Head of caudate nucleus (tissue), 42 donors: ENCODE data around the gene HEMGN.
A peak's percentile ranks its signal among the peaks of the same experiment; 100 is the strongest.

Source experiments
- DNase-seq, 42 donors: peaks; one replicate each; pipeline versions ENCODE4 v3.0.0 to v3.0.0-alpha.2; 2020 to 2021; ENCODE audit warnings: mixed read lengths in 7 of 42
- intact Hi-C: fragments of 100-400 bp; cut with DNase I; formaldehyde crosslinking; loops from one replicate; pipeline ENCODE4 v1.15.0; 2022

Gene HEMGN

GRCh38 chr9:97940233-97940632, 2.3 kb upstream of the HEMGN start:
- DNase-seq: no peak
- intact Hi-C loops: no loop called here

GRCh38 chr9:97936998-97937397, 974 bp downstream of the HEMGN start:
- intact Hi-C loops: no loop called here
- DNase-seq: no peak

GRCh38 chr9:97935276-97935675, 2.7 kb downstream of the HEMGN start:
- intact Hi-C loops: no loop called here
- no peak for DNase-seq

GRCh38 chr9:97934321-97935115, 3.5 kb downstream of the HEMGN start:
- intact Hi-C loops: no loop called here
- peak in 9 of 42 donors; percentile 10 to 44 (median 21) for DNase-seq

- no peak for DNase-seq
- intact Hi-C loops: no loop called here
These were observed 4.5 kb downstream of the HEMGN start for GRCh38 chr9:97933297-97933998.

- intact Hi-C loops: no loop called here
- no peak for DNase-seq
These were observed 7.0 kb downstream of the HEMGN start for GRCh38 chr9:97930972-97931371.

- DNase-seq: no peak
- intact Hi-C loops: no loop called here
These were observed 8.9 kb downstream of the HEMGN start for GRCh38 chr9:97928986-97929604.

- no peak for DNase-seq
- intact Hi-C loops: no loop called here
These were observed 12.3 kb downstream of the HEMGN start for GRCh38 chr9:97925497-97926334.

GRCh38 chr9:97924386-97924785, 13.6 kb downstream of the HEMGN start:
- no peak for DNase-seq
- intact Hi-C loops: loop anchor here (5.0 kb wide), 2 partner anchors 58 to 333 kb away; partner anchors contain the start of genes ANP32B and TBC1D2

- intact Hi-C loops: loop anchor here (2.0 to 5.0 kb wide), 3 partner anchors 59 to 334 kb away; partner anchors contain the start of genes ANP32B and TBC1D2
These were observed 14.4 kb downstream of the HEMGN start for GRCh38 chr9:97923529-97924108.

GRCh38 chr9:97921959-97922724, 15.8 kb downstream of the HEMGN start, which contains the start of gene TRMO:
TSS of gene TRMO (minus strand) at chr9:97922500. CDS start at chr9:97922493, 7 bp downstream.
- DNase-seq: peak; percentile 87 to 99 (median 96)
- intact Hi-C loops: loop anchor here (2.0 to 5.0 kb wide), 3 partner anchors 60 to 335 kb away; partner anchors contain the start of genes ANP32B and TBC1D2

More at GRCh38 chr9:97923529-97924108, 14.4 kb downstream of the HEMGN start:
- peak in 41 of 42 donors; percentile 30 to 93 (median 79) for DNase-seq

- intact Hi-C loops: loop anchor here (10.0 kb wide), 1 partner anchor 285 kb away; the partner anchor contains the start of genes NCBP1 and TSTD2
These were observed 18.7 kb downstream of the HEMGN start for GRCh38 chr9:97919217-97919813.

GRCh38 chr9:97918611-97919010, 19.4 kb downstream of the HEMGN start:
- intact Hi-C loops: loop anchor here (10.0 kb wide), 1 partner anchor 284 kb away; the partner anchor contains the start of genes NCBP1 and TSTD2
- no peak for DNase-seq

More at GRCh38 chr9:97919217-97919813, 18.7 kb downstream of the HEMGN start:
- no peak for DNase-seq

- DNase-seq: no peak
- intact Hi-C loops: loop anchor here (10.0 kb wide), 1 partner anchor 277 kb away; the partner anchor contains the start of genes NCBP1 and TSTD2
These were observed 26.0 kb downstream of the HEMGN start for GRCh38 chr9:97911970-97912369.

- no peak for DNase-seq
- intact Hi-C loops: loop anchor here (10.0 kb wide), 1 partner anchor 277 kb away; the partner anchor contains the start of genes NCBP1 and TSTD2
These were observed 26.4 kb downstream of the HEMGN start for GRCh38 chr9:97911528-97911927.

GRCh38 chr9:97910357-97910756, 27.6 kb downstream of the HEMGN start:
- DNase-seq: peak in 2 of 42 donors; percentile 35 to 42
- intact Hi-C loops: loop anchor here (10.0 kb wide), 1 partner anchor 276 kb away; the partner anchor contains the start of genes NCBP1 and TSTD2

- intact Hi-C loops: no loop called here
- peak in 1 of 42 donors; percentile 49 for DNase-seq
These were observed 29.3 kb downstream of the HEMGN start for GRCh38 chr9:97908705-97909104.
